K562 (cell line): Measurements from ENCODE around the gene PLAGL1. TPM values are rescaled to one million over a fixed set of nuclear protein-coding genes. Genes with fewer than 3 reads are reported as not detected.
A peak's percentile ranks its signal among the peaks of the same experiment; 100 is the strongest.

ENCODE experiments used
- CBX1 ChIP-seq: sonication (generic); IDR thresholded peaks from 2 replicates; pipeline ENCODE4 v1.6.1; 2016; ENCODE audit warnings: antibody characterized with exemption, low read depth, mild to moderate bottlenecking
- KLF1 ChIP-seq: fragments of 450-650 bp; IDR thresholded peaks from 2 replicates; pipeline ENCODE4 v1.6.1; 2016; ENCODE audit warnings: missing genetic modification characterization, missing compliant biosample characterization
- KLF13 ChIP-seq: fragments of 450-650 bp; IDR thresholded peaks from 2 replicates; pipeline ENCODE4 v1.6.1; 2016; ENCODE audit warnings: missing genetic modification characterization, low read depth, mild to moderate bottlenecking, missing compliant biosample characterization, moderate library complexity, borderline replicate concordance
- MTA1 ChIP-seq: fragments of 450-650 bp; IDR thresholded peaks from 2 replicates; pipeline ENCODE4 v1.6.1; 2017; ENCODE audit warnings: borderline replicate concordance
- NRF1 ChIP-seq, 2 experiments: fragments of 450-650 bp; IDR thresholded peaks in 1 of 2; conservative IDR thresholded peaks in 1 of 2; 2 replicates each; pipeline ENCODE4 v1.6.1; 2014; ENCODE audit warnings: mild to moderate bottlenecking in 2 of 2
- RBM22 ChIP-seq: fragments of 200-400 bp; formaldehyde crosslinking; IDR thresholded peaks from 2 replicates; pipeline ENCODE4 v1.6.1; 2018; ENCODE audit warnings: low read length, low read depth; ENCODE audit not compliant: poor library complexity, severe bottlenecking
- SAP30 ChIP-seq: fragments of 200-600 bp; sonication (generic); IDR thresholded peaks from 2 replicates; pipeline ENCODE4 v1.6.1; 2012; ENCODE audit warnings: borderline replicate concordance, low read depth, mild to moderate bottlenecking, moderate library complexity, low read length, control low read depth, inconsistent platforms; ENCODE audit not compliant: insufficient read depth, poor library complexity, severe bottlenecking
- ZC3H8 ChIP-seq: fragments of 450-650 bp; IDR thresholded peaks from 2 replicates; pipeline ENCODE4 v1.6.1; 2017
- ZNF146 ChIP-seq: IDR thresholded peaks from one replicate; pipeline ENCODE4 v1.6.1; 2018; ENCODE audit warnings: missing compliant biosample characterization; ENCODE audit not compliant: unreplicated experiment
- ZNF23 ChIP-seq: fragments of 250-450 bp; sonication (Bioruptor Pico); IDR thresholded peaks from 2 replicates; pipeline ENCODE4 v1.4.0; 2020; ENCODE audit warnings: mild to moderate bottlenecking
- ZNF41 ChIP-seq: fragments of 250-450 bp; sonication (Bioruptor Pico); conservative IDR thresholded peaks from 2 replicates; pipeline ENCODE4 v1.4.0; 2020; ENCODE audit warnings: mild to moderate bottlenecking
- ZNF707 ChIP-seq: fragments of 250-450 bp; sonication (Bioruptor Pico); conservative IDR thresholded peaks from 2 replicates; pipeline ENCODE4 v1.8.0; 2022; ENCODE audit warnings: inconsistent platforms, mild to moderate bottlenecking, moderate library complexity
- polyA plus RNA-seq, 8 experiments: library from polyadenylated mRNA; depleted of rRNA in 4 of 8; stranded (reverse) in 5 of 8; unstranded in 3 of 8; fragments of >200 nt; fragmentation: Nextera tagmentation in 2 of 8; fragmentation: Illumina TruSeq in 1 of 8; extraction: Ambion mirVana in 2 of 8; extraction: Trizol in 1 of 8; gene quantifications; 2 replicates each; pipeline versions ENCODE4 v1.2.1 to v1.2.3, GENCODE V29; 2011 to 2014; ENCODE audit warnings: inconsistent platforms in 1 of 8, missing spikeins in 1 of 8
- total RNA-seq, 7 experiments: library from RNA; depleted of rRNA in 6 of 7; stranded (reverse); fragments of >200 nt in 6 of 7; fragmentation: Illumina TruSeq in 2 of 7; extraction: Trizol in 2 of 7; gene quantifications; 2 replicates each; pipeline versions ENCODE4 v1.2.1 to v1.2.3, GENCODE V29; 2011 to 2021; ENCODE audit warnings: low replicate concordance in 1 of 7
- TF ChIP-seq, protein P1 (sequence below): sonication (generic); formaldehyde crosslinking; IDR thresholded peaks from 2 replicates; pipeline ENCODE4 v1.8.0; 2022; ENCODE audit warnings: mild to moderate bottlenecking, missing genetic modification reagents
- TF ChIP-seq, protein P2 (sequence below), 2 experiments: IDR thresholded peaks; 2 replicates each; pipeline ENCODE4 v1.6.1; 2011; ENCODE audit warnings: borderline replicate concordance in 1 of 2, control low read depth in 1 of 2, low read depth in 1 of 2, low read length in 1 of 2, mild to moderate bottlenecking in 1 of 2, mixed read lengths in 1 of 2, moderate library complexity in 1 of 2; ENCODE audit not compliant: insufficient read depth in 1 of 2, insufficient read length in 1 of 2, poor library complexity in 1 of 2, severe bottlenecking in 1 of 2; ENCODE audit errors: extremely low read depth in 1 of 2
- TF ChIP-seq, protein P3 (sequence below): fragments of 450-650 bp; formaldehyde crosslinking; IDR thresholded peaks from 2 replicates; pipeline ENCODE4 v1.4.0; 2020; ENCODE audit warnings: mild to moderate bottlenecking, moderate library complexity
- TF ChIP-seq, protein P4 (sequence below): fragments of 450-650 bp; conservative IDR thresholded peaks from 2 replicates; pipeline ENCODE4 v1.6.1; 2016; ENCODE audit warnings: missing genetic modification characterization, low read depth, mild to moderate bottlenecking, missing compliant biosample characterization, moderate library complexity
- TF ChIP-seq, protein P5 (sequence below): fragments of 250-450 bp; sonication (Bioruptor Pico); IDR thresholded peaks from 2 replicates; pipeline ENCODE4 v1.4.0; 2020

The PLAGL1 gene
- total and polyA plus RNA-seq, 9 of the 15 experiments (the other 6 are each of a cell fraction or from before 2014, with no cell fraction given): 4.9 to 29.6 (median 13.2) TPM

DNA sequence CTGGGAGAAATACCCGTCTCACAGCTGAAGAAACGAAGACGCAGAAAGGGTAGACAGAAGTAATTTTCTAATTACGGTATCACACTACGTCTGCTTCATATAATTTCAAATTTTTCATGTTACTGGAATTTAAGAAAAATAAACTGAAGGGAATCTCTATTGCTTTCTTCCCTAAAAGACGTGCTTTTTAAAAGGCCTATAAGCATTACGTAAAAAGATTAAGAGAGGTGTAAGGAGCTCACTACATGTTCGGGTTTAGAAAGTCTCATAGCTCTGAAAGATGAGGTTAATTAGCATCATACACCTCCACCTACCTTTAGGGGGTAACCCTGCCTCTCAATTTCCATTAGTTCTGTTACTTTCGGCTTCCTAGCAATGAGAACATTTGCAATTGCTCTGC is 787 bp upstream of the PLAGL1 start (continued):
- TF ChIP-seq CBX1 (no peak), ZNF23 (CRISPR knock-in tag) (no peak), ZNF41 (no peak), ZC3H8 (no peak), MTA1 (no peak), ZNF146 (CRISPR knock-in tag) (no peak), RBM22 (no peak), KLF1 (tag) (no peak), NRF1 (conservative IDR thresholded peaks at IDR 0.05 in 1 of 2, IDR thresholded peaks at IDR 0.05 in 1 of 2) (no peak), KLF13 (no peak), ZNF707 (CRISPR knock-in tag) (0 out of 2 replicates have a peak, but pooled peaks have one; percentile 18), SAP30 (no peak)
- TF ChIP-seq, protein P1, sequence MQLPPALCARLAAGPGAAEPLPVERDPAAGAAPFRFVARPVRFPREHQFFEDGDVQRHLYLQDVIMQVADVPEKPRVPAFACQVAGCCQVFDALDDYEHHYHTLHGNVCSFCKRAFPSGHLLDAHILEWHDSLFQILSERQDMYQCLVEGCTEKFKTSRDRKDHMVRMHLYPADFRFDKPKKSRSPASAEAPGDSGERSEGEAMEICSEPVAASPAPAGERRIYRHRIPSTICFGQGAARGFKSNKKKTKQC (CRISPR knock-in tag): no peak
- TF ChIP-seq, protein P2, sequence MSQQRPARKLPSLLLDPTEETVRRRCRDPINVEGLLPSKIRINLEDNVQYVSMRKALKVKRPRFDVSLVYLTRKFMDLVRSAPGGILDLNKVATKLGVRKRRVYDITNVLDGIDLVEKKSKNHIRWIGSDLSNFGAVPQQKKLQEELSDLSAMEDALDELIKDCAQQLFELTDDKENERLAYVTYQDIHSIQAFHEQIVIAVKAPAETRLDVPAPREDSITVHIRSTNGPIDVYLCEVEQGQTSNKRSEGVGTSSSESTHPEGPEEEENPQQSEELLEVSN (IDR thresholded peaks at IDR 0.05; ENCODE audit: borderline replicate concordance in 1 of 2, extremely low read depth in 1 of 2, insufficient read depth in 1 of 2, insufficient read length in 1 of 2, low read depth in 1 of 2, low read length in 1 of 2, poor library complexity in 1 of 2, severe bottlenecking in 1 of 2): no peak
- TF ChIP-seq, protein P3, sequence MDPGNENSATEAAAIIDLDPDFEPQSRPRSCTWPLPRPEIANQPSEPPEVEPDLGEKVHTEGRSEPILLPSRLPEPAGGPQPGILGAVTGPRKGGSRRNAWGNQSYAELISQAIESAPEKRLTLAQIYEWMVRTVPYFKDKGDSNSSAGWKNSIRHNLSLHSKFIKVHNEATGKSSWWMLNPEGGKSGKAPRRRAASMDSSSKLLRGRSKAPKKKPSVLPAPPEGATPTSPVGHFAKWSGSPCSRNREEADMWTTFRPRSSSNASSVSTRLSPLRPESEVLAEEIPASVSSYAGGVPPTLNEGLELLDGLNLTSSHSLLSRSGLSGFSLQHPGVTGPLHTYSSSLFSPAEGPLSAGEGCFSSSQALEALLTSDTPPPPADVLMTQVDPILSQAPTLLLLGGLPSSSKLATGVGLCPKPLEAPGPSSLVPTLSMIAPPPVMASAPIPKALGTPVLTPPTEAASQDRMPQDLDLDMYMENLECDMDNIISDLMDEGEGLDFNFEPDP (CRISPR knock-in tag): no peak
- TF ChIP-seq, protein P4, sequence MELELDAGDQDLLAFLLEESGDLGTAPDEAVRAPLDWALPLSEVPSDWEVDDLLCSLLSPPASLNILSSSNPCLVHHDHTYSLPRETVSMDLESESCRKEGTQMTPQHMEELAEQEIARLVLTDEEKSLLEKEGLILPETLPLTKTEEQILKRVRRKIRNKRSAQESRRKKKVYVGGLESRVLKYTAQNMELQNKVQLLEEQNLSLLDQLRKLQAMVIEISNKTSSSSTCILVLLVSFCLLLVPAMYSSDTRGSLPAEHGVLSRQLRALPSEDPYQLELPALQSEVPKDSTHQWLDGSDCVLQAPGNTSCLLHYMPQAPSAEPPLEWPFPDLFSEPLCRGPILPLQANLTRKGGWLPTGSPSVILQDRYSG (tag): no peak
- TF ChIP-seq, protein P5, sequence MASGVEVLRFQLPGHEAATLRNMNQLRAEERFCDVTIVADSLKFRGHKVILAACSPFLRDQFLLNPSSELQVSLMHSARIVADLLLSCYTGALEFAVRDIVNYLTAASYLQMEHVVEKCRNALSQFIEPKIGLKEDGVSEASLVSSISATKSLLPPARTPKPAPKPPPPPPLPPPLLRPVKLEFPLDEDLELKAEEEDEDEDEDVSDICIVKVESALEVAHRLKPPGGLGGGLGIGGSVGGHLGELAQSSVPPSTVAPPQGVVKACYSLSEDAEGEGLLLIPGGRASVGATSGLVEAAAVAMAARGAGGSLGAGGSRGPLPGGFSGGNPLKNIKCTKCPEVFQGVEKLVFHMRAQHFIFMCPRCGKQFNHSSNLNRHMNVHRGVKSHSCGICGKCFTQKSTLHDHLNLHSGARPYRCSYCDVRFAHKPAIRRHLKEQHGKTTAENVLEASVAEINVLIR: no peak
- TF ChIP-seq, all 486 proteins: peak for 5
